MCF 10A (cell line): ENCODE results near the gene WWP2. TPM values are rescaled to one million over a fixed set of nuclear protein-coding genes. Genes with fewer than 3 reads are reported as not detected.
A peak's percentile ranks its signal among the peaks of the same experiment; 100 is the strongest.

Source experiments
- BruUV-seq: library from RNA; stranded (reverse); fragments of 400-500 nt; replicated peaks from 2 replicates; lab custom pipeline; 2021; lab: Mats Ljungman, UMichigan
- CTCF ChIA-PET: fragments of 300-600 bp; sonication (Branson Sonifier 250); formaldehyde crosslinking; extraction: SDS; loops from one replicate; lab custom pipeline; 2021; ENCODE audit warnings: antibody characterized with exemption, inconsistent platforms; lab: Yijun Ruan, JAX
- POLR2A ChIA-PET: fragments of 300-600, 350-650 bp; sonication (Branson Sonifier 250); formaldehyde crosslinking; extraction: SDS; loops from one replicate; lab custom pipeline; 2020; ENCODE audit warnings: antibody characterized with exemption, inconsistent platforms; lab: Yijun Ruan, JAX
- DNase-seq: peaks from one replicate; pipeline ENCODE4 v3.0.0-alpha.2; 2018; ENCODE audit not compliant: unreplicated experiment
- H3K27ac Mint-ChIP-seq: one replicate; pipeline ENCODE4 v1.8.0; 2022; ENCODE audit warnings: mild to moderate bottlenecking, low read depth, mixed read lengths; ENCODE audit not compliant: unreplicated experiment
- H3K27me3 Mint-ChIP-seq: one replicate; pipeline ENCODE4 v1.8.0; 2022; ENCODE audit warnings: mixed read lengths; ENCODE audit not compliant: insufficient read depth, unreplicated experiment
- H3K36me3 Mint-ChIP-seq: one replicate; pipeline ENCODE4 v1.8.0; 2022; ENCODE audit warnings: mild to moderate bottlenecking, moderate library complexity, mixed read lengths; ENCODE audit not compliant: insufficient read depth, unreplicated experiment
- H3K4me1 Mint-ChIP-seq: one replicate; pipeline ENCODE4 v1.8.0; 2022; ENCODE audit warnings: mixed read lengths; ENCODE audit not compliant: insufficient read depth, unreplicated experiment
- H3K4me3 Mint-ChIP-seq: one replicate; pipeline ENCODE4 v1.8.0; 2022; ENCODE audit warnings: mild to moderate bottlenecking, moderate library complexity, mixed read lengths; ENCODE audit not compliant: unreplicated experiment
- H3K9me3 Mint-ChIP-seq: one replicate; pipeline ENCODE4 v1.8.0; 2022; ENCODE audit warnings: mixed read lengths; ENCODE audit not compliant: unreplicated experiment
- intact Hi-C: fragments of 100-400 bp; cut with micrococcal nuclease; formaldehyde crosslinking; loops from 2 replicates; pipeline ENCODE4 v1.14.1; 2022
- total RNA-seq: library from RNA; stranded (reverse); gene quantifications from 2 replicates; pipeline ENCODE4 v1.2.3, GENCODE V29; 2022
- TF ChIP-seq, protein P1 (sequence below): fragments of 200-600 bp; IDR thresholded peaks from one replicate; pipeline ENCODE4 v1.8.0; 2022; ENCODE audit warnings: antibody characterized with exemption, mild to moderate bottlenecking; ENCODE audit not compliant: unreplicated experiment

Gene WWP2
- total RNA-seq, 1 experiment from 2014 or later, result 30.4 TPM

DNA sequence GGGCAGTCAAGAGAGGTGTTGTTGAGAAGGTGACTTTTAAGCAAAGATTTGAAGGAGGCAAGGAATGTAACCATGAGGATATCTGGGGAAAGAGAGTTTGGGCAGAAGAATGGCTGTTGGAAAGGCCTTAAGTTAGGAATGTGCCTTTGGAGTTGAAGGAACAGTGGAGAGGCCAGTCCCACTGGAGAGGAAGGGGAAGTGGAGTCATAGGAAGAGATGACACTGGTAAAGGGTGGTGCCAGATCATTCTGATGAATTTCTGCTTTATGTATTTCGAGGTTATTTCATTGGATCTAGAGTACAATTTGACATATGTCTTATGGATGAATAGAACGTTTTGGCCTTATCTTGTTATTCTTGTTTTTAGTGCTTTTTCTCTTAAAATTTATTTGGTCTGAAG, 93.5 kb downstream of the WWP2 start:
- intact Hi-C loops, result no loop called here
- no peaks in the 10 kb centered on the region for H3K27me3 Mint-ChIP-seq
- no peaks in the 10 kb centered on the region for H3K9me3 Mint-ChIP-seq
- H3K27ac Mint-ChIP-seq, result no peak overlapping the region
- TF ChIP-seq, protein P1, sequence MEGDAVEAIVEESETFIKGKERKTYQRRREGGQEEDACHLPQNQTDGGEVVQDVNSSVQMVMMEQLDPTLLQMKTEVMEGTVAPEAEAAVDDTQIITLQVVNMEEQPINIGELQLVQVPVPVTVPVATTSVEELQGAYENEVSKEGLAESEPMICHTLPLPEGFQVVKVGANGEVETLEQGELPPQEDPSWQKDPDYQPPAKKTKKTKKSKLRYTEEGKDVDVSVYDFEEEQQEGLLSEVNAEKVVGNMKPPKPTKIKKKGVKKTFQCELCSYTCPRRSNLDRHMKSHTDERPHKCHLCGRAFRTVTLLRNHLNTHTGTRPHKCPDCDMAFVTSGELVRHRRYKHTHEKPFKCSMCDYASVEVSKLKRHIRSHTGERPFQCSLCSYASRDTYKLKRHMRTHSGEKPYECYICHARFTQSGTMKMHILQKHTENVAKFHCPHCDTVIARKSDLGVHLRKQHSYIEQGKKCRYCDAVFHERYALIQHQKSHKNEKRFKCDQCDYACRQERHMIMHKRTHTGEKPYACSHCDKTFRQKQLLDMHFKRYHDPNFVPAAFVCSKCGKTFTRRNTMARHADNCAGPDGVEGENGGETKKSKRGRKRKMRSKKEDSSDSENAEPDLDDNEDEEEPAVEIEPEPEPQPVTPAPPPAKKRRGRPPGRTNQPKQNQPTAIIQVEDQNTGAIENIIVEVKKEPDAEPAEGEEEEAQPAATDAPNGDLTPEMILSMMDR, result no peak
- POLR2A ChIA-PET, result no interaction called here
- DNase-seq, result no peak
- H3K4me1 Mint-ChIP-seq, result peaks cover 6% of the 10 kb centered on the region
- no peak overlapping the region for H3K4me3 Mint-ChIP-seq
- BruUV-seq, result no TSS peak
- H3K36me3 Mint-ChIP-seq, result peaks cover 26% of the 10 kb centered on the region
- CTCF ChIA-PET, result no interaction called here

DNA sequence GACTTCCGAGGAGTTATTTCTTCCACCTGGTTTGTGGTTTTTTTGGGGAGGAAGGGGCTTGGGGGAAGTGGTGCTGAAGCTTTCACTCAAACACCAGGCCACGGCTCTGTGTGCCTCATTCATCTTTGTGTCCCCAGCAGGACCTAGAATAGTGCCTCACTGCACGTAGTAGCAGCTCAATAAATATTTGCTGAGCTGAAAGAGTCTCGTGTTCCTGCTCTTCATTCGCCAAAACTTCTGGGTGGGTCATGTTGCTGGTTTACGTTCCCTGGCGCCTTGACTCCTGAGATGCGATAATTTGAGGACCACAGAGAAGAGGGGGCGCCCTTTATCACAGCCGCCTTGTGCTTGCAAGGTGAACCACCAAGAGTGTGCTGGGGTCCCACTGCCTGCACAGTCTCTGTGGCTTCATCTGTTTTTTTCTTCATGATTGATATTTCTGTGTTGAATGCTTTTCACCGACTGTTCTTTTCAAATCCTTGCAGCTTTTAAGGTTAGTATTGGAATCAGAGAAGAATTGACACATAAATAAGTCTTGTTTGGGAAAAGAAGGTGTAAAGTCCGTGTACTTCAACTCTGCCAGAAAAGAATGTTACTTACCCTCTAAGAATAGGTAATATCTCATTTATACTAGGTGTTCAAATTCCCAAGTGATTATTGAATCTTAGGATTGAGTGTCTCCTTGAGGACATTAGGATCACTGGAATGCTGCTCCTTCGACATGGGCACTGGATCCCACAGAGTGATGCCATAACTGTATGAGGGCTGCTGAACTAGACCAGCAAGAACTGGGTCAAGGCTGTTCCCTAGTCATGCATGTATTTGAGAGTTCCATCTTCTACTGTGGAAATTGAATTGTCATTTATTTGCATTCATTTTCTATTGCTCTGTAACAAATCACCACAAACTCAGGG, 96.3 kb downstream of the WWP2 start:
- ChIA-PET POLR2A (no interaction called here), CTCF (interaction anchor here (0.6 to 1.5 kb wide), 8 partner anchors 10 to 566 kb away, joined by 3 to 8 read pairs (median 4); no protein-coding TSS in a partner anchor)
- DNase-seq, result no peak
- Mint-ChIP-seq H3K27me3 (no peaks in the 10 kb centered on the region), H3K9me3 (no peaks in the 10 kb centered on the region), H3K36me3 (peaks cover 19% of the 10 kb centered on the region), H3K4me3 (no peak overlapping the region), H3K4me1 (peaks cover 6% of the 10 kb centered on the region), H3K27ac (no peak overlapping the region)
- BruUV-seq, result no TSS peak
- intact Hi-C loops, result loop anchor here (1.0 kb wide), 1 partner anchor 62 kb away; no protein-coding TSS in a partner anchor
- TF ChIP-seq, protein P1, result no peak

DNA sequence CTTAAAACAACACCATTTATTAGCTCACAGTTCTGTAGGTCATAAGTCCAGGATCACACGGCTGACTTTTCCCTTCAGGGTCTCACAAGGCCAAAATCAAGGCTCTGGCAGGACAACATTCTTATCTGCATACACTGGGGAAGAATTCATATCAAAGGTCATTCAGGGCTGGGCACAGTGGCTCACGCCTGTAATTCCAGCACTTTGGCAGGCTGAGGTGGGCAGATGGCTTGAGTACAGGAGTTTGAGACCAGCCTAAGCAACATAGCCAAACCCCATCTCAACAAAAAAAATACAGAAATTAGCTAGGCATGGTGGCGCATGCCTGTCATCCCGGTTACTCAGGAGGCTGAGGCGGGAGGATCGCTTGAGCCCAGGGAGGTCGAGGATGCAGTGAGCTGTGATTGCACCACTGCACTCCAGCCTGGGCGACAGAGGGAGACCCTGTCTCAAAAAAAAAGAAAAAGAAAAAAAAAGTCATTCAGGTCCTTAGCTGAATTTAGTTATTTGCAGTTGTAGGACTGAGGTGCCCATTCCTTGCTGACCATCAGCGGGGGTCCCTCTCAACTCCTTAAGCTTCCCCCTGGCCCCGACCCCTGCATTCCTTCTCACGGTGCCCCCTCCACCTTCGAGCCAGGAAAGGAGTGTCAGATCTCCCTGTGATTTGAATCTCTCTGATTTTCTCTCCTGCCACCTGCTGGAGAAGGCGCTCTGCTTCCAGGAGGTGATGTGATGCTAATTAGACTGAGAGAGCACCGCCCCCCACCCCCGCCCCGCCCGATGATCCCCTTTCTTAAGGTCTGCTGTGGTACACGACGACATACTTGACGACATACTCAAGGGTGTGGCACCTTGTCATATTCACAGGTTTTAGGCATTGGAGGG, 97.2 kb downstream of the WWP2 start:
- CTCF ChIA-PET, result interaction anchor here (0.6 to 1.3 kb wide), 7 partner anchors 9 to 567 kb away, joined by 3 to 8 read pairs (median 4); no protein-coding TSS in a partner anchor
- peaks cover 6% of the 10 kb centered on the region for H3K4me1 Mint-ChIP-seq
- H3K27ac Mint-ChIP-seq, result no peak overlapping the region
- peak; percentile 56 for DNase-seq
- POLR2A ChIA-PET, result no interaction called here
- H3K36me3 Mint-ChIP-seq, result peaks cover 19% of the 10 kb centered on the region
- TF ChIP-seq, protein P1, result peak; percentile 42
- intact Hi-C loops, result loop anchor here (1.0 kb wide), 1 partner anchor 63 kb away; no protein-coding TSS in a partner anchor
- no peaks in the 10 kb centered on the region for H3K9me3 Mint-ChIP-seq
- no peak overlapping the region for H3K4me3 Mint-ChIP-seq
- H3K27me3 Mint-ChIP-seq, result no peaks in the 10 kb centered on the region
- BruUV-seq, result no TSS peak
